ENCODE results near the gene BTNL9.
"Not testable (repeated sequence)": the region's sequence is repeated elsewhere in the genome, so short reads cannot be mapped to it uniquely, and the experiment has no call there.

The BTNL9 gene

GRCh38 chr5:181039931-181040630, at the start of gene BTNL9:
BTNL9 (plus strand) TSS chr5:181040266; CDS start chr5:181045490, 5,224 bp downstream.
- no peak for DNase-seq (ENCODE audit: low read depth)

- no peak for DNase-seq (ENCODE audit: low read depth)
Observed at GRCh38 chr5:180990882-180991242, 49.2 kb upstream of the BTNL9 start.

- no peak for DNase-seq (ENCODE audit: low read depth)
Observed at GRCh38 chr5:181001947-181002346, 38.1 kb upstream of the BTNL9 start.

- no peak for DNase-seq (ENCODE audit: low read depth)
Observed at GRCh38 chr5:181005791-181006190, 34.3 kb upstream of the BTNL9 start.

DNA sequence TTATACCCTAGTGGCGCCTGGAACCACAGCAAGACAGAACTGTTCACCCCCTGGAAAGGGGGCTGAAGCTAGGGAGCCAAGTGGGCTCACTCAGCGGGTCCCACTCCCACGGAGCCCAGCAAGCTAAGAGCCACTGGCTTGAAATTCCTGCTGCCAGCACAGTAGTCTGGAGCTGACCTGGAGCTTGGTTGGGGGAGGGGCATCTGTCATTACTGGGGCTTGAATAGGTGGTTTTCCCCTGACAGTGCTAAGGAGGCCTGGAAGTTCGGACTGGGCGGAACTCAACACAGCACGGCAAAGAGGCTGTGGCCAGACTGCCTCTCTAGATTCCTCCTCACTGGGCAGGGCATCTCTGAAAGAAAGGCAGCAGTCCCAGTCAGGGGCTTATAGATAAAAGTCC, 31.9 kb upstream of the BTNL9 start:
- DNase-seq (ENCODE audit: low read depth): no peak

DNA sequence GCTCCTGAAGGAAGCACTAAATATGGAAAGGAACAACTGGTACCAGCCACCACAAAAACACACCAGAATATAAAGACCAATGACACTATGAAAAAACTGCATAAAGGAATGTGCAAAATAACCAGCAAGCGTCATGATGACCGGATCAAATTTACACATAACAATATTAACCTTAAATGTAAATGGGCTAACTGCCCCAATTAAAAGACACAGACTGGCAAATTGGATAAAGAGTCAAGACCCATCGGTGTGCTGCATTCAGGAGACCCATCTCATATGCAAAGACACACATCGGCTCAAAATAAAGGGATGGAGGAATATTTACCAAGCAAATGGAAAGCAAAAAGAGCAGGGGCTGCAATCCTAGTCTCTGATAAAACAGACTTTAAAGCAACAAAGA, 30.0 kb upstream of the BTNL9 start:
- not testable (repeated sequence) for DNase-seq (ENCODE audit: low read depth)

DNA sequence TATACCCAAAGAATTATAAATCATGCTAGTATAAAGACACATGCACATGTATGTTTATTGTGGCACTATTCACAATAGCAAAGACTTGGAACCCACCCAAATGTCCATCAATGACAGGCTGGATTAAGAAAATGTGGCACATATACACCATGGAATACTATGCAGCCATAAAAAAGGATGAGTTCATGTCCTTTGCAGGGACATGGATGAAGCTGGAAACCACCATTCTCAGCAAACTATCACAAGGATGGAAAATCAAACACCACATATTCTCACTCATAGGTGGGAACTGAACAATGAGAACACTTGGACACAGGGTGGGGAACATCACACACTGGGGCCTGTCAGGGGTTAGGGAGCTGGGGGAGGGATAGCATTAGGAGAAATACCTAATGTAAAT, 25.4 kb upstream of the BTNL9 start:
- DNase-seq (ENCODE audit: low read depth): not testable (repeated sequence)

GRCh38 chr5:181017448-181017847, 22.6 kb upstream of the BTNL9 start:
- DNase-seq (ENCODE audit: low read depth): not testable (repeated sequence)

DNA sequence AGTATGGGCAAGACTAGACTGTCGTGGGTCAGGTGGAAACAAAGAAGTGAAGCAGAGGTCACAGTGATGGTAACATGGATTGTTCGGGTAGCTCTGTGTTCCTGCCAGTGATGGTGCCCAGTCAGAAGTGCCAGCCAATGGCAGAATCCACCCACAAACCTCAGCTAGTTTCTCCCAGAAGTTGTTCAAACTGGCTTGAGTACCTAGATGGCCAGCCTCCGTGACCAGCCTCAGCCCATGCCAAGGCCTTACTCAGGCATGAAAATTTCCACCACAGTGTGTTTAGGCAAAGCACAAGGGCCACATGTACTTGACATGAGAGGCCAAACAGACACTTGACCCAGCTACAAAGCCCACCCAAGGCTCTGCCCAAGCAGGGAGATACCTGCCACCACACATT, 19.4 kb upstream of the BTNL9 start:
- no peak for DNase-seq (ENCODE audit: low read depth)

DNA sequence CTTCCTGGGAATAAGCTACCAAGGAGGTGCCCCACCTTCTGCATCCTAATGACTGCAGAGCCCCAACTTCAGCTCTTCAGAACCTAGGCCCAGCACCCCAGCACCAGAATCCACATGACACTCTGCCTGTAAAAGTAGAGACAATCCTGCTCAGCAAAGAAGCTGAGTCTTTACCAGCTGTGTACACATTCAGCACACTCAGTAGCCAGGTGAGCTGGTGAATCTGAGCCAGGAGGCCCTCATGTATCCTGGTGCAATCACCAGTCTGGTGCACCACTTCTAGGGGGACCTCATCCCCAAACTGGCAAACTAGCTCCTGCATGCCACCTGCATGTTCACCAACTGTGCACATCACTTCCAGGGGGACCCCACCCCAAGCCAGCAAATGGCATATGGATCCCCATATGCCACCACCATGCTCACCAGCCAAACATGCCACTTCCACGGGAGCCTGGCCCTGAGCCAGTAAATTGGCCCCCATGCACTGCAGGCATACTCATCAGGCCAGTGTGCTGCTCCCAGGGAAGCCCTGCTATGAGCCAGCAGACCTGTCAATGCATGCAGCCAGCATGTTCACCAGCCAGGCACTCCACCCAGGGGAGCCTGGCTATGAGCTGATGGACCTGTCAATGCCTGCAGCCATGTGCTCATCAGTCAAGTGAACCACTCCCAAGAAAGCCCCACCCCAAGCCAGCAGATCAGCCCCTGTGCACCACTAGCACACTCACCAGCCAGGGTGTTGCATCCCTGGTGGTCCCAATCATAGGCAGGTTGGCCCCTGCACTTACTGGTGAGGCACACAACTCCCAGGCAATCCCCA, 15.6 kb upstream of the BTNL9 start:
- DNase-seq (ENCODE audit: low read depth): no peak

GRCh38 chr5:181027452-181028031, 12.5 kb upstream of the BTNL9 start:
- DNase-seq (ENCODE audit: low read depth): no peak

DNA sequence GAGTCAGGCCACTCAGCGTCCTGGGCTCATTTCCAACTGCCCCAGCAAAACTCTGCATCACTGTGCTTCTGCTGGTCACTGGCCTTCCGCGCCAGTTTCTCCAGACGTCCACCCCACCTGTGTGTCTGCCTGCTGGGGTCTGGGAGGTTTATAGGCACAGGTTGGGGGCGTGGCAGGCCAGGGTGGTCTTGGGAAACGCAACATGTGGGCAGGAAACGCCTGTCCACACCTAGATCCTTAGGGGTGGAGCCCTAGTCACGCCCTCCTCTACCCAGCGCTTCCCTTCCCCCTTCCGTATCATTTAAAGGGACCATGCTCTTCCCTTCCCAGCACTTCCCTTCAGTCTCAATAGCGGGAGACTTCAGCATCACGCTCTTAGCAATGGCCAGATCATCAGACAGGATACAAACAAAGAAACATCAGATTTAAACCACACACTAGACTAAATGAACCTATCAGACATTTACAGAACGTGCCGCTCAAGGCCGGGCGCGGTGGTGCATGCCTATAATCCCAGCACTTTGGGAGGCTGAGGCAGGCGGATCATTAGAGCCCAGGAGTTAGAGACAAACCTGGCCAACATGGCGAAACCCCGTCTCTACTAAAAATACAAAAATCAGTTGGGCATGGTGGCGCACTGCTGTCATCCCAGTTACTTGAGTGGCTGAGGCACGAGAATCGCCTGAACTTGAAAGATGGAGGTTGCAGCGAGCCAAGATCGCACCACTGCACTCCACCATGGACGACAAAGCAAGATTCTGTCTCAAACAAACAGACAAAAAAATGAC, 11.8 kb upstream of the BTNL9 start:
- DNase-seq (ENCODE audit: low read depth): no peak

- no peak for DNase-seq (ENCODE audit: low read depth)
Observed at GRCh38 chr5:181031716-181032115, 8.3 kb upstream of the BTNL9 start.

GRCh38 chr5:181035991-181036815, 3.9 kb upstream of the BTNL9 start:
- no peak for DNase-seq (ENCODE audit: low read depth)

DNA sequence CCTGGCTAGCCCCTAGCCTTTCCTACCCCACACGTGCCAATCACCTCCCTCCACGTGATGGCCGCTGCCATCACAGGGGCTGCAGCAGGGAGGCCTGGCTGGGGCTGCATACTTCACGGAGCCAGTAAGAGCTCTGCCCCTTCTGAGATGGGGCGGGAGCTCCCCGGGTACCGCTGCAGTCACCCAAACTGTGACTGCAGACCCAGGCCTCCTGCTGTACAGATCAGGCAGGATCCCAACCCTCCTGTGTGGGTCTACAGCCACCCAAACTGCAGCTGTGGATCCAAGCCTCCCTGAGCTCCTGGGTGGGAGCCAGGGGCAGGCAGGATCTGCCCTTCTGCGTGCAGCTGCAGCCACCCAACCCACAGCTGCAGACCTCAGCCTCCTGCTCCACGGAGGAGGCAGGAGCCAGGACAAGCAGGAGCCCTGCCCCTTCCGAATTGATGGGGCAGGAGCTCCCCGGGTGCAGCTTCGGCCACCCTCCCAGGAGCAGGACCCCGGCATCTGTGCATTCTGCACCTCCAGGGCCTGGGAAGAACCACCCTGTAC, 3.2 kb upstream of the BTNL9 start:
- no peak for DNase-seq (ENCODE audit: low read depth)

DNA sequence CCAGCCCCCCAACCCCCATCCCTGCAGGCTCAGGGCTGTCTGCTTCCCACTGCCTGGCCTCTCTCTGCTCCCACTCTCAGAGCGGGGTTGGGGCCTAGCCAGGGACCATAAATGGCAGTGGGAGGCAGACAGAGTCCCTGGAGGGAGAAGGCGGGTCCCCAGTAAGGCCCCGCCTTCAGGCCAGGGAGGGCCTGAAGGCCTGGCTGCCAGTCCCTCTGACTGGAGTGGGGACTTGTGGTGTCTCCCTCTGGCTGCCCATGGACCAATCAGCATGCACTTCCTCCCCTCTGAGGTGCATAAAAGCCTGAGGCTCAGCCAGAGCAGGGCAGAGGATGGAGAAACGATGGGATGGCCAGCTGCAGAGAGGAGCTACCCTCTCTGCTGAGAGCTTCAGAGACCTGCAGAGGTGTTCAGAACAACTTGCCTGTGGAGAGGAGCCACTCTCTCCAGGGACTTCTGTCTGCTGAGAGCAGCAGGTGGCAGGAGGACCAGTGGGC, 2.7 kb upstream of the BTNL9 start:
- DNase-seq (ENCODE audit: low read depth): no peak

- no peak for DNase-seq (ENCODE audit: low read depth)
Observed at GRCh38 chr5:181039471-181039870, 595 bp upstream of the BTNL9 start.

DNA sequence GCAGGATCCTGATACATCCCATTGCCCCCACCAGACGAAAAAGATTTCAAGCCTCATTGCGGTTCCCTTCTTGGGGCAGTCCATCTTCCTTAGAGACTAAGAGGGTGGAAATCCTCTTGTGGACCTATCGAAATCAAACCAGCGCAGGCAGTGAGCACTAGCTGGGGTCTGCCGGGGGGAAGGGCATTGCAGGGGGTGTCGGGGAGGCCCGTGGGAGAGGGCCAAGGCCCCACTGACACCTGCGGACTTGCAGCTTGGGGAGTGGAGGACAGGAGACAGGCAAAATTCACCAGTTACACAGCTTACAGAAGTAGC, 522 bp downstream of the BTNL9 start:
- no peak for DNase-seq (ENCODE audit: low read depth)

GRCh38 chr5:181041043-181041442, 977 bp downstream of the BTNL9 start:
- DNase-seq (ENCODE audit: low read depth): no peak

DNA sequence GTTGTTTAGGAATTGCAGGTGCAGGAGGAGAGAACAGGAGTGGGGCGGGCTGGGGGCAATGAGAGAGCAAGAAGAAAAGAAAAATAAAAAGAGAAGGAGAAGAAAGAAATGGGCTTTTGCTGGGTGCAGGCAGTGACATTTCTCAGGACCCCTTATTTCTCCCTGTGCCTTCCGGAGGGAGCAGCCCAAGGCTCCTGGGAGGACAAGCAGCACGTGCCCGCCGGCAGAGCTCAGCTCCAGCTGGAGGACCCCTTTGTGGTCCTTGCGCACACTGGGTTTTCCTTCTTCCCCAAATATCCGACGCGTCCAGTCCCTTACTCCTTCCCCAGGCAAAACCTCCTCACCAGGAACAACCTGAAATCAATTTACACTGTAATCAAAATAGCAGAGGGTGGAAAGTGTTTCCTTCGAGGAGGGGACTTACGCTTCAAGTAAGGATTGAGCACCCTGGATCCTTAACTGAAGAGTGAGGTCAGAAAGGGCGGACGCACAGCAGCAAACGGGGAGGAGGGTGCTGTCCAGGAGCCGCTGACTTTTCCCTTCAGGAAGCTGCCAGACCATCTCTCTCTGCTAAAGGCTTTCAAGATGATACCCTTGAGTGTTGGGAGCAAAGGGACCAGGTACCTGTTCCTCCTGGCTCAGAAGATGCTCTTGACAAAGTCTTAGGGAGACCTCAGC, 2.1 kb downstream of the BTNL9 start:
- DNase-seq (ENCODE audit: low read depth): no peak

DNA sequence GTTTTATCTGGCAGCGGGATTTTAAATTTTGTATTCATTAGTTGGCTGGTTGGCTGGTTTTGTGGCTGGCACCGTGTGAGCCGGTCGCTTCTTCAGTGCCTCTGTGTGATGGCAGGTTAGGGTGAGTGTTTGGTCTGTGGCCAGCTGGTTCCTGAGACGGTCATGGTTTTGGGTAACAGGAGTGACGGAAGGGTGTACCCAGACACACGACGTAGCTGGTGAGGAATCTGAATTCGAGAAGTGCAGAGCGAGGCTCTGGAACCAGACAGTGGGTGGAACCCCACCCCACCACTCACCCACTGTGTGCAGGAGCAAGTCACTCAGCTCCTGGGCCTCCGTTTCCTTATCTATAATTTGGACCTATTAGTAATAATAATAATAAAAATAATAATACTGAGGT, 2.7 kb downstream of the BTNL9 start:
- DNase-seq (ENCODE audit: low read depth): no peak

Measured in activated T-cell treated with anti-CD3 and anti-CD28 coated beads for 1 hour (primary cell).